GM19023 (cell line): Measurements from ENCODE around the gene MBP.

Source experiments
- ATAC-seq: cut with Tn5 transposase; IDR thresholded peaks from one replicate; pipeline ENCODE4 v1.9.1; 2021; ENCODE audit warnings: mild to moderate bottlenecking, moderate library complexity; ENCODE audit not compliant: unreplicated experiment

MBP gene

DNA sequence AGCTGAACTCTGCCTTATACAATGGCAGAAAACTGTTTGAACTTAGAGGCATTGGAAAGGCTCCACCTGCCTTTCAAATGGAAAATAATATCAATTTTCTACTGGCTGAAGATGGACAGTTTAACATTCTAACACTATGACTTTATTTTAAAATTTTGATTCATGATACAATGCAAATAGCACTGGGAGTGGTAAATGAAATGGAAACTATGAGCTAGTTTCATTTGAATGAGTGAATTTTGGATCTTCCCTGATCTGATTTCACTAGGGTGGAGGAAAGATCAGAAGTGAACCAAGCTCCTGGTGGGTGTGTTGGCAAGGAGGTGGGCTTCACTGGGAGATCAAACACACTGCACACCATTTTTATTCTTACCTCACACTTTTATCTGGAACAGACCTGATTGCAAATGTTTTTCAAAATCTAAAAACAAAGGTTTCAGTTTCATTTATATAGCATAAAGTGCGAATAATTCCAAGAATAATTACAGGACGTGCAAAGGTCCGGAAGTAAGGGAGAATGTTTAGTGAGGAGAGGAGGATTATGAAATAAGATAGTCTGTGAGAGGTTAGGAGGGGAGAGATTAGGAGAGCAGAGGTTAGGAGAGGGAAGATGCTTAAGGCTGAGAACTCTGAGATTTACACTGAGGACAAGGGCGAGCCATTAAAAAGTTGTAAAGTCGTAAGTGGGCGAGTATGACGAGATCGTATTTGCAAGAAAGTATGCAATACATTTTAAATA, 18.6 kb upstream of the MBP start:
- no peak for ATAC-seq

GRCh38 chr18:77150588-77150987, 18.0 kb upstream of the MBP start:
- ATAC-seq, result no peak

DNA sequence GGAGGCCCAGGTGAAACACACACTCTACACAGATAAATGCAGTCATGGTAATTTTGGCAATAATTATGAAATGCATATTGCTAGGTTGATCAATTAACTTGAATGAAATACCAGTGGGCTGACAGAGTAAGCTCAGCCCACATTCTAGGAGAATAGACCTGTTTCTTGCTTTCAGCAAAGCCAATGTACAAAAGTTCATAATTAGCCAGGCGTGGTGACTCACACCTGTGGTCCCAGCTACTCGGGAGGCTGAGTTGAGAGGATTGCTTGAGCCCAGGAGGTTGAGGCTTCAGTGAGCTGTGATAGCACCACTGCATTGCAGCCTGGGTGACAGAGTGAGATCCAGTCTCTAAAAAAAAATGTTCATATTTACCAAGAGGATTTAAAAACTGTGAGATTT, 15.7 kb upstream of the MBP start:
- no peak for ATAC-seq

GRCh38 chr18:77147418-77147852, 14.9 kb upstream of the MBP start:
- ATAC-seq, result no peak

- no peak for ATAC-seq
These were observed 13.9 kb upstream of the MBP start for GRCh38 chr18:77146249-77147080.

GRCh38 chr18:77145364-77145901, 12.8 kb upstream of the MBP start:
- ATAC-seq, result no peak

- ATAC-seq, result no peak
These were observed 12.0 kb upstream of the MBP start for GRCh38 chr18:77144451-77145118.

- no peak for ATAC-seq
These were observed 11.5 kb upstream of the MBP start for GRCh38 chr18:77144046-77144445.

- ATAC-seq, result no peak
These were observed 10.6 kb upstream of the MBP start for GRCh38 chr18:77143196-77143595.

- no peak for ATAC-seq
These were observed 9.0 kb upstream of the MBP start for GRCh38 chr18:77141401-77142118.

GRCh38 chr18:77140439-77141109, 8.0 kb upstream of the MBP start:
- no peak for ATAC-seq

- no peak for ATAC-seq
These were observed 7.4 kb upstream of the MBP start for GRCh38 chr18:77140030-77140429.

DNA sequence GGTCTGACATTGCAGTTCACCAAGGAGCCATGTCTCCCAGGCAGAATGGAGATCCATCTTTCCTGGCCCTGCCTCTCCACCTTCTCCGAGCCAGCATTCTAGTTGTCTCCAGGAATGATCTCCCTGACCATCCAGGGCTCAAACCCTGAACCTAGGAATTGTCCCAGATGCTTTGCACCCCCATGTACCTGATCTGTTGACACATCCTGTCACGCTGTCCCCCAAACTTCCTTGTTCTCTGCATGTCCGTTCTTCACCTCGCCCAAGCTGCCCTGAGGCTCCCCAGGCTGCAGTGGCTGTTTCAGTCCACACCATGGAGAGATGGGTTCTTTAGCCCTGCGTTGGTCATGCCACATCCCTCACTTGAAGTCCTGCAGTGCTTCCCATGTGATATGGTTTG, 7.0 kb upstream of the MBP start:
- ATAC-seq, result no peak

GRCh38 chr18:77138270-77138669, 5.7 kb upstream of the MBP start:
- no peak for ATAC-seq

DNA sequence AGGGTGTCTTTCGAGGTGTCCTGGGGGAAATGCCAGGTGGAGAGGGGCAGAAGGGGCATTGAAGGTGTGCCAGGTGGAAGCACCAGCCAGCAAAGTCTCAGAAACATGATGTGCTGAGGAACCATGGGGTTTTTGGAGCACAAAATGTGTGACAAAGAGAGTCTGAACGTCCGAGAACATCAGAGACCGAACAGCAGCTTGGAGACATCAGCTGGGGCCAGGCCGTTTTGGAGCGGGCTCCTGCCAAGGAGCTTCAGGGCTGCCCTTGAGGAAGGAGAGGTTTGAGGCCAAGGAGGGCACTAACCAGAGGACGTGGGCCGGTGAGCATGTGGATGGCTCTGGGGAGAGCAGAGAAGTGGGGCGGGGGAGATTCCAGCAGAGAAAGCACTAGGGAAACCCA, 5.3 kb upstream of the MBP start:
- ATAC-seq, result no peak

- no peak for ATAC-seq
These were observed 4.5 kb upstream of the MBP start for GRCh38 chr18:77136871-77137665.

DNA sequence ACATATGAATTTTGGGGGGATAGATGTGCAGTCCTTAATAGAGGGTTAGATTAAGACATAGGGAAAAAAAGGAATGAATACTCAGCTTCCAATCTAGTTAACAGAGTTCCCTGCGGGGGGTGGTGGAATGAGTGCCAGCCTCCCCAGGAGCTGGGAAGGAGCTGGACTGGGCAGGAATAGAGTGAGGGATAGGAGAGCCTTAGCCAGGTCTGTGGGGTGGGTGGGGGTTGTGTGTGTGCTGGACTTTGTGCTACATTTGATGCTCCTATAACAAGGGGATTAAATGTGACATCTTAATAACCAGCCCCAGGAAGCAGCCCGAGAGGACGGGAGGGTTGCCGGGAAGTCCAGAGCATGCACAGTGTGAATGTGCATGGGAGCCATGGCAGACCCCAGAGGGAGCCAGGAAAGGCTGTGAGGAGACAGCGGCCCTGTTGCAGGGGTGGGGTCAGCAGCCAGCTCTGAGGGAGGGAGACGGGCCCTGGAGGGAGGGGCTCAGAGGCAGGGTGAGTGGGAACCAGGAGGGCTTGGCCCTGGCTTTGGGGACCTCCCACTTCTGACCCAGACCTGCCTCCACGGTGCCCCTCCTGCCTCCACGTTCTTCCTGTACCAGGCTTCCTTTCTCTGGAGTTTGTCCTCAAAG, 3.6 kb upstream of the MBP start:
- ATAC-seq, result no peak

GRCh38 chr18:77135339-77136075, 2.9 kb upstream of the MBP start:
- no peak for ATAC-seq
